Activated naive CD8-positive, alpha-beta T cell treated with anti-CD3 and anti-CD28 coated beads, Interleukin-2, amount 50 U/mL, for 16 hours (primary cell): ENCODE measurements around the gene GRIN2A.
"Not testable (repeated sequence)": the region's sequence is repeated elsewhere in the genome, so short reads cannot be mapped to it uniquely, and the experiment has no call there.

Source experiments
- DNase-seq: peaks from one replicate; pipeline ENCODE4 v3.0.0-alpha.2; 2020; ENCODE audit warnings: low read depth, low spot score

GRIN2A gene

DNA sequence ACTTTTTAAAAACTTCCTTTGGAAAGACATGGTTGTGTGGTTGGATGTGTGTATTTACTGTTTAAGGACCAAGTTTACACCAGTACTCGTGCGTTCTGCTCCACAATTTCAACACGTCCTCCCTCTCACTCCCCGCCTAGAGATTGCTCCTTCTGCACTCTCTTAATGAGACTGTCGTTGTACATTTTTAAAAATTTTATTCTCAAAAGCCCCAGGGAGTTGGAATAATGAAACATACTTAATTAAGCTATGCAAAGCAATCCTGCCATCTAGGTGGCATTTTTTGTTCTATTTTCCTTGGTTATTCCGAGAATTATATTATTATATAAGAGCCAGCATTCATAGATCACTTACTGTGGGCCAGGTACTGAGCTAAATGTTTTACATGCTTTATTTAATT, 264.5 kb downstream of the GRIN2A start:
- no peak for DNase-seq

- no peak for DNase-seq
These were observed 268.5 kb downstream of the GRIN2A start for GRCh38 chr16:9913604-9914326.

GRCh38 chr16:9911989-9912388, 270.2 kb downstream of the GRIN2A start:
- DNase-seq = no peak

GRCh38 chr16:9911231-9911630, 271.0 kb downstream of the GRIN2A start:
- no peak for DNase-seq

DNA sequence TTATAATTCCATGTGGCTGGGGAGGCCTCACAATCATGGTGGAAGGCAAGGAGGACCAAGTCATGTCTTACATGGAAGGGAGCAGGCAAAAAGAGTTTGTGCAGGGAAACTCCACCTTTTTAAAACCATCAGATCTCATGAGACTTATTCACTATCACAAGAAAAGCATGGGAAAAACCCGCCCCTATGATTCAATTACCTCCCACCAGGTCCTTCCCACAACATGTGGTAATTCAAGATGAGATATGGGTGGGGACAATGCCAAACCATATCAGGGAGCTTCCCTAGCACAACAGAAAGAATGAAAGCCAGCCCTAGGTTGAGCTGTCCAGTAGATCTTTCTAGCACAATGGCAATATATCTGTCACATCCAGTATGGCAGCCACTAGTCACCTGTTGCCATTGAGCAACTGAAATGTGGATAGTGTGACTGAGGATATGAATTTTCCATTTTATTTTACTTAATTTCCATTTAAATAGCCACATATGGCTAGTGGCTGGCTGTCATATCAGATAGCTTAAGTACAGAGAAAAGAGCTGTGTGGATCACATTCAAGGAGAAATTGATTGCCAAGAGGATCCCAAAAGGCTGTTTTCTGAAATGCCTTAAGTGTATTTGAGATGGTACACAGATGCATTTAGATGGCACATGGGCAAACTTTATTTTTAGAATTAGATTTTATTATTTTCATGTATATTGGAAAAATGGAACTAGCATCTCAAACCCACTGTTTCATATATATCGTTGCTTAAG, 273.0 kb downstream of the GRIN2A start:
- DNase-seq = no peak

DNA sequence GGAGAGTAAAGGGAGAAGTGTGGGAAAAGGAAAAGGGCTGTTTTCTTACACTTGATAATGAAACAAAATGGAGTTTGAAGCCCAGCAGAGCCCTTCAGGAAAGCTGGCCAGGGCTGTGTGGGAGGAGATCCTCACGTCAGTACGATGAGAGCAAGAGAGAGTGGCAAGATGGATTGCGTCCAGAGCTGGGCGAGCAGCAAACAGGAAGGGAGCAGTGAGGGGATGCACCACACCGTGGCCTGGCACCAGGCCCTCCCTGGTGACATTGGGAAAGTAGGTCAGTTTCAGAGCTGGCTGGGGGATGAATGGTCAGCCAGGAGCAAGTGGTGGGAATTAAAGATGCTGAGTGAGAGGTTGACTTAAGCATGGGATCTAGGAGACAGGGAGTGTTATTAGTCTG, 273.6 kb downstream of the GRIN2A start:
- DNase-seq = no peak

DNA sequence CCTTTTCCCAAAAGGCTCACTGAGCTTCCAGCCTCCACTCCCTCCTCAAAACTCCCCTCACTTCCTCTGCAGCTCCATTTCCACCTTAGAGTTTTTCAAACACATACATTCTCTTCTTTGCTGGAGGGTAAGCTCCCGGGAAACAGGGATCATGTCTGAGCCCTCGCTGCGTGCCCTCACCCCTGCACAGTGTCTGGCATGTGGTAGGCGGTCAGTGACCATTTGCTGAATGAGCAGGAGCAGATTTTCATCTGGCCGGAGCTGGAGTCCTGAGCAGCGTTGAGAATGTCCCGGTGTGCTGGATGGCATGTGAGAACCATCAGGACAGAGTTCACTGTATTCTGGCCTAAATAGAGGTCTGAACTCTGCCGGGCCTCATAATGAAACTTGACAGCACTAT, 274.5 kb downstream of the GRIN2A start:
- no peak for DNase-seq

DNA sequence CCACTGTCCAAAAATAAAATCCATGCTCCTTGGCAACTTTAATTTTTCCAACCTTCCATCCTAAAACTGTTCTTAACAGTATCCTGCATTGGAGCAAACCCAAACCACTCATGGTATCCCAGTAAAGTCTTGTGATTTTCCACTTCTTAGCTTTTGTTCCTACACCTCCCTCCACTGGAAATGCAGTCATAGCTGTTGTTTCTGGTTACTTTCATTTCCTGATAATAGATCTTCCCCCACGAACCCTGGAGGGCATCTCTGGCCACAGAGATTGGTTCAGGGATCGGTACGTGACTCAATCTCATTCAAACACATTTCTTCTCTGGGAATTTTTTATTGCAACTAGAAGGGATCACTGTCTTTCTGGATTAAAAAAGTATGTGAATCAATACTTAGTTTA, 276.0 kb downstream of the GRIN2A start:
- DNase-seq = no peak

GRCh38 chr16:9904526-9904925, 277.7 kb downstream of the GRIN2A start:
- DNase-seq = no peak

GRCh38 chr16:9900576-9900975, 281.7 kb downstream of the GRIN2A start:
- no peak for DNase-seq

DNA sequence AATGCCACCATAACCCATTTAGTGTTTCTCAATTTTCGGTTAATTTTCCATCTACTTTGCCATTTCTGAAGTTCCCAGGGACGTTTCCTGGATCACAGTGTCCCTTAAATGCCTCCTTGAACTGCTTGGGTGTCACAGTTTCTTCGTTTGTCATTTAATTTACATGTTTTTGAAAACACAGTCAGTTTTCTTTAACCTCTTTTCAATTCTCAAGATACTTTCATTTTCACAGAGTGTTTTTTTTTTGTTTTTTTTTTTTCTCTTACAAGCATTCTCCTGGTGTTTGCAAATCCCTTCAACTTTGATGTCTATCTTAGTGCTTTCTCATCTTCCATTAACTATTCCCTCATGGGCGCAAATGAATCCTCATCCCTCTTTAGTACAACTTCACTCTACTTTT, 283.7 kb downstream of the GRIN2A start:
- DNase-seq = no peak

DNA sequence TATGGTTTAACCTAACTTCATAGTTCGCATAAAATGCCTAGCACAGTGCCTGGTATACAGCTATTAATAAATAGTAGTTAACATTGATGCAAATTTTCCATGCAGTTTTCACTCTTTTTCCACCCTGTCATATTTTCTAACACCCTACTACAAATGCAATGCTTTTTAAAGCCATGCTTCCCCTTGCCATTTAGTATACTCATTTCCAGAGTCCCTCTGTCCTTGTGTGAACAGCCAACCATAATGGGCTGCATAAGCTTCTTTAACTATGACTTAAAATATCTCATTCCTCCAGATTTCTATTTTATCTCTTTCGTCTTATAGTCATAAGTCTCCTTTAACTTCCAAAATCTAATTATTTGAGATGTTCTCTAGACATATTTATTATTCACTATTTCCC, 284.1 kb downstream of the GRIN2A start:
- no peak for DNase-seq

- DNase-seq = no peak
These were observed 286.4 kb downstream of the GRIN2A start for GRCh38 chr16:9895817-9896216.

DNA sequence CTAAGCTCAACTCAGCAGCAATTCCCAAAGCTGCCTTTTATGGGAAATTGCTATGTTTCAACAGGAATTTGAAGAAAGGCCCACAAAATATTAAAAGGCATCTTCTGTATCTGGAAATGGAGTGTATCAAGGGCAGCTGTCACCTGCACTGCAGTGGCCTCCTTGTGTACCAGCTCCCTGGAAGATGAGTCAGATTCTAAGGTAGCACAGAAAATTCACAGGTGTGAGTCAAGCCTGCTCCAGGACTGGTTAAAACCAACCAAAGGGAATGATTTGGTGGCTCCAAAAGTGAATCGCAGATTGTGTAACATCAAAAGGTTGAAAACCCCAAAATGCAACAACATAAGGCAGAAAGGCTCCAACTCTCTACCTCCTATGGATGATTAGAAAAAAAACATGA, 296.4 kb downstream of the GRIN2A start:
- no peak for DNase-seq

DNA sequence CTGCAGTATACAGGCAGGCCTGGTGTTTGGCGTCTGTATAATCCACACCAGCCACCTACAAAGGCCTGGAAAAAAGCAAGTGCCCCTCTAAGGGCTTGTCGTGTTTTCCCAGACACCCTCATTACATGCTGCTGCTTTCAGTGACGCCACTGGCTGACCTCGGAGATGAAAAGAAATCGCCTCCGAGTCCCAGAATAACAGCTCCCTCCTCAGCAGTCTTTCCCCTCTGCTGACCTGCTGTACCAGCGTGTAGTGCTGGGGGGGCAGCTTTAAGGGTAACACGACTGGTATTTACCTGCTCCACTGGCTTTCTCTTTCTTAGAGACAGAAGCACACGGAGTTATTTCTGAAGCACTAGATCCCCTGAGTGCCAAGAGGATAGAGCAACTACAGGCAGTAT, 296.8 kb downstream of the GRIN2A start:
- no peak for DNase-seq

DNA sequence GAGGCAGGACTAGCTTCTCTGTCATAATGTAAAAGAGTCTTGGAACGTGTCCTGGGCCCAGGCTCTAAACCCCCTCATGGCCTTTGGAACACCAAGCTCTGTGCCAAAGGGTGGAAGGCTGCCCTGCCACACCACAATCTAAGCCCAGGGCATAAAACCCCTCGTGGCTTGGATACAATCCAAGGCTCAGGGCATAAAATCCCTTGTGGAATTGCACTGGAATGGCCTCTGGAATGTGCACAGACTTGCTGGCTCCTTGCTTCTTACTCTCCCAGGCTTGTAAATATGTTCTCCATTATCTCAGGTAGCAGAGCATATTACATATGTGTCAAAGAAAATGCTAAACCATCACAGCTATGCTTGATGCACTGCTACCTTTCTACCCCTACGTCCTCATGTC, 306.2 kb downstream of the GRIN2A start:
- not testable (repeated sequence) for DNase-seq

DNA sequence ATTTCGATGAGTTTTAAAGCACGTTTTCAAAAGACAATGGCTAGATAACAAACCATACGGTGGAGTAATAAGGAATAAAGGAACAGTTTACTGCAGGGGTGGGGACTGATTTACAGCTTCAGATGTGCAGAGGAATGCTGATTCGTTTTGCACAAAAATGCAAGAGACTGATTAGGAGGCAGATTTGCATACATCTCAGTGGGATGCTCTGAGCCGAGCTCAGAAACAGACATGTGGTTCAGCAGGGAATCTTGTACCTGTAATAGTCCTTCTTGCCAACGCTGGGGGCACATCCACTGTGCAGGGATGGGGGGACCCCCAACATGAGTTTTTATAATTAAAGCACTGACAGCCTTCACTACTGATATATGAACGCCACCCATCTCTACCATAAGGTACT, 308.0 kb downstream of the GRIN2A start:
- DNase-seq = no peak

GRCh38 chr16:9870962-9871361, 311.3 kb downstream of the GRIN2A start:
- no peak for DNase-seq

GRCh38 chr16:9869776-9870175, 312.5 kb downstream of the GRIN2A start:
- no peak for DNase-seq

- no peak for DNase-seq
These were observed 313.6 kb downstream of the GRIN2A start for GRCh38 chr16:9868606-9869149.

GRCh38 chr16:9867176-9867575, 315.1 kb downstream of the GRIN2A start:
- no peak for DNase-seq

DNA sequence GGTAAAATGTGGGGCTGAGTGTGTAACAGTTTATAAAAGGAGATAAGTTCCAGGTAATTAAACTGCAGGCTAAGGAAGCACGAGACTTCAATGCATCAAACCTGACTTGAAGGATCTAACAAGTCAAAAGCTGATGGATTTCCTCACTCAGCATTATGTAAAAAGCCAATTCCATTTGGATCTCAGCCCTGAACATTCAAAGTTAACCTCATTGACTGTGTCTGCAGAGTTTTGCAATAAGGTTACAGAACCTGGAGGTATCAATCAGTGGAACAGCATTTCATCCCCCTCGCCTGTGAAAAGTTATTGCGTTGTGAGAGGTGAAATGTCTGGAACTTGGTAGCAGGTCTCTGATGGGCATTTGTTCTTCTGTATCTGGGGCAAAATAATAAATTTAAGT, 317.8 kb downstream of the GRIN2A start:
- no peak for DNase-seq

- no peak for DNase-seq
These were observed 319.9 kb downstream of the GRIN2A start for GRCh38 chr16:9862327-9862726.
